AG04450 (cell line): ENCODE data around the gene GSTM2. TPM values are rescaled to one million over a fixed set of nuclear protein-coding genes. Genes with fewer than 3 reads are reported as not detected.
A peak's percentile ranks its signal among the peaks of the same experiment; 100 is the strongest.
"Not testable (repeated sequence)": the region's sequence is repeated elsewhere in the genome, so short reads cannot be mapped to it uniquely, and the experiment has no call there.

Experiments used
- CTCF ChIA-PET: fragments of 300-600, 350-600 bp; formaldehyde crosslinking; extraction: SDS; loops from one replicate; lab custom pipeline; 2022; ENCODE audit warnings: antibody characterized with exemption, inconsistent platforms; lab: Charles Lee
- POLR2A ChIA-PET: fragments of 350-600 bp; formaldehyde crosslinking; extraction: SDS; loops from one replicate; lab custom pipeline; 2021; ENCODE audit warnings: antibody characterized with exemption, inconsistent platforms; lab: Yijun Ruan, JAX
- DNase-seq: peaks from one replicate; pipeline ENCODE4 v3.0.0-alpha.2; 2011; ENCODE audit warnings: low read depth, low spot score
- H3K27ac ChIP-seq: one replicate; pipeline ENCODE4 v1.5.1; 2012; ENCODE audit warnings: low read depth, low read length, control low read depth
- H3K27me3 ChIP-seq: one replicate; pipeline ENCODE4 v1.6.0; 2012; ENCODE audit warnings: low read length; ENCODE audit not compliant: control insufficient read depth, insufficient read depth
- H3K4me3 ChIP-seq: 2 replicates; pipeline ENCODE4 v1.5.1; 2011; ENCODE audit warnings: mild to moderate bottlenecking, low read depth, low read length, control low read depth
- H3K9me3 ChIP-seq: 2 replicates; pipeline ENCODE4 v1.5.1; 2012; ENCODE audit warnings: low read length; ENCODE audit not compliant: control insufficient read depth, insufficient read depth
- polyA plus RNA-seq: library from polyadenylated mRNA; depleted of rRNA; stranded (reverse); fragments of >200 nt; gene quantifications from 2 replicates; pipeline ENCODE4 v1.2.3, GENCODE V29; 2011
- TF ChIP-seq, protein P1 (sequence below): IDR thresholded peaks from 2 replicates; pipeline ENCODE4 v1.5.1; 2011; ENCODE audit warnings: low read depth, low read length, control low read depth, inconsistent platforms

The GSTM2 gene
- polyA plus RNA-seq, 1 experiment: 90.2 TPM

DNA sequence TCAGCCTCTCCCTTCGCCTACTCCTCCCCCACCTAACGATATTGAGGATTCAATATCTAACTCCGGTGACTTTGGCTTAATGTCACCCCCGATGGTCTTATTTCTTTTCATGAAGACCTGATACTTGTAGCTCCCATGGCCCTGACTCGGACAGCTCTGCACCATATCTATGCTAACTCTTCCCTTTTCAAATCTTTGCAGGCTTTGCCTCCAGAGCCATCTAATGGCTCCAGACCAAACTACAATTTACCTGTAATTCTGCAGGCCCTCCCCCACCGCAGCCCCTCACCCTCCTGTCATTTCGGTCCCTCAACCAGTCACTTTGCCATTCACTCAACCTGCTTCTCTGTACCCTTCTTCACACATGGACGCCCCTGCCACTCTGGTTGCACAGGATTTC is 36.3 kb downstream of the GSTM2 start:
- ChIA-PET CTCF (no interaction called here), POLR2A (no interaction called here)
- Histone ChIP-seq H3K4me3 (no peak overlapping the region), H3K27me3 (peaks cover 3% of the 10 kb centered on the region), H3K9me3 (peaks cover 9% of the 10 kb centered on the region; the same call in 1 of the 2 replicates), H3K27ac (no peak overlapping the region)
- DNase-seq: no peak
- TF ChIP-seq, protein P1, sequence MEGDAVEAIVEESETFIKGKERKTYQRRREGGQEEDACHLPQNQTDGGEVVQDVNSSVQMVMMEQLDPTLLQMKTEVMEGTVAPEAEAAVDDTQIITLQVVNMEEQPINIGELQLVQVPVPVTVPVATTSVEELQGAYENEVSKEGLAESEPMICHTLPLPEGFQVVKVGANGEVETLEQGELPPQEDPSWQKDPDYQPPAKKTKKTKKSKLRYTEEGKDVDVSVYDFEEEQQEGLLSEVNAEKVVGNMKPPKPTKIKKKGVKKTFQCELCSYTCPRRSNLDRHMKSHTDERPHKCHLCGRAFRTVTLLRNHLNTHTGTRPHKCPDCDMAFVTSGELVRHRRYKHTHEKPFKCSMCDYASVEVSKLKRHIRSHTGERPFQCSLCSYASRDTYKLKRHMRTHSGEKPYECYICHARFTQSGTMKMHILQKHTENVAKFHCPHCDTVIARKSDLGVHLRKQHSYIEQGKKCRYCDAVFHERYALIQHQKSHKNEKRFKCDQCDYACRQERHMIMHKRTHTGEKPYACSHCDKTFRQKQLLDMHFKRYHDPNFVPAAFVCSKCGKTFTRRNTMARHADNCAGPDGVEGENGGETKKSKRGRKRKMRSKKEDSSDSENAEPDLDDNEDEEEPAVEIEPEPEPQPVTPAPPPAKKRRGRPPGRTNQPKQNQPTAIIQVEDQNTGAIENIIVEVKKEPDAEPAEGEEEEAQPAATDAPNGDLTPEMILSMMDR: no peak

GRCh38 chr1:109705411-109705810 is 37.6 kb downstream of the GSTM2 start:
- no peak for DNase-seq
- no peak overlapping the region for H3K27ac ChIP-seq
- H3K27me3 ChIP-seq: peaks cover 3% of the 10 kb centered on the region
- no peak overlapping the region for H3K4me3 ChIP-seq
- TF ChIP-seq, protein P1: no peak
- CTCF ChIA-PET: no interaction called here
- POLR2A ChIA-PET: no interaction called here
- H3K9me3 ChIP-seq: peaks cover 9% of the 10 kb centered on the region; the same call in 1 of the 2 replicates

- DNase-seq: not testable (repeated sequence)
- POLR2A ChIA-PET: interaction anchor here (0.7 kb wide), 1 partner anchor 41 kb away, joined by 8 read pairs; no protein-coding TSS in a partner anchor
- CTCF ChIA-PET: interaction anchor here (0.6 kb wide), 1 partner anchor 68 kb away, joined by 3 read pairs; no protein-coding TSS in a partner anchor
These were observed 41.1 kb downstream of the GSTM2 start for GRCh38 chr1:109708949-109709348.

DNA sequence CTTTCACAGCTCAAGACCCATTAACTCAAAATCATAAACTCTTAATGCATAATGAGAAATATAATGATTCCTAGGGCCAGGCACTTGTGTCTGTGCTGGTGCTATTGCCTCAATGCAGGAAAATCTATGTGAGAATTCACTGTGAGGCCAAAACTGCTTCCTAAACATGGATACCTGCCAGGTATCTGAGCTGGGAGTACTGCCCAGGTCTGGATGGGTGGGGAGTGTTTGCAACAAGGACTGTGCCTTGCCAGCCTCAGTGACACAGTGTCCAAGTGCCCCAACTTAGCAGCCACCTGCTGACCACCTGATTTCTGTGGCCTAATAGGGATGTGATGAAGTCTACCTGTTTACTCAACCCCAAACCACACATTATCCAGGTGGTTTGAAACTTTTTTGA is 42.0 kb downstream of the GSTM2 start:
- POLR2A ChIA-PET: interaction anchor here (0.7 kb wide), 1 partner anchor 40 kb away, joined by 8 read pairs; no protein-coding TSS in a partner anchor
- H3K27ac ChIP-seq, DNase-seq, H3K27me3 ChIP-seq, H3K4me3 ChIP-seq, H3K9me3 ChIP-seq: not testable (repeated sequence)
- CTCF ChIA-PET: interaction anchor here (0.6 kb wide), 2 partner anchors 69 to 239 kb away, joined by 3 read pairs; no protein-coding TSS in a partner anchor

More at GRCh38 chr1:109708949-109709348, 41.1 kb downstream of the GSTM2 start:
- H3K4me3 ChIP-seq, H3K27ac ChIP-seq, H3K27me3 ChIP-seq: not testable (repeated sequence)
- H3K9me3 ChIP-seq: peaks cover 12% of the 10 kb centered on the region

GRCh38 chr1:109711593-109712320 is 43.9 kb downstream of the GSTM2 start, which contains the start of gene GSTM5:
Gene GSTM5 (plus strand): TSS chr1:109712251. CDS start chr1:109712313, 62 bp downstream.
- H3K27ac ChIP-seq, DNase-seq, H3K27me3 ChIP-seq, CTCF ChIA-PET, H3K9me3 ChIP-seq, POLR2A ChIA-PET: not testable (repeated sequence)
- H3K4me3 ChIP-seq: peak within 1 kb of the TSS; percentile 34

DNA sequence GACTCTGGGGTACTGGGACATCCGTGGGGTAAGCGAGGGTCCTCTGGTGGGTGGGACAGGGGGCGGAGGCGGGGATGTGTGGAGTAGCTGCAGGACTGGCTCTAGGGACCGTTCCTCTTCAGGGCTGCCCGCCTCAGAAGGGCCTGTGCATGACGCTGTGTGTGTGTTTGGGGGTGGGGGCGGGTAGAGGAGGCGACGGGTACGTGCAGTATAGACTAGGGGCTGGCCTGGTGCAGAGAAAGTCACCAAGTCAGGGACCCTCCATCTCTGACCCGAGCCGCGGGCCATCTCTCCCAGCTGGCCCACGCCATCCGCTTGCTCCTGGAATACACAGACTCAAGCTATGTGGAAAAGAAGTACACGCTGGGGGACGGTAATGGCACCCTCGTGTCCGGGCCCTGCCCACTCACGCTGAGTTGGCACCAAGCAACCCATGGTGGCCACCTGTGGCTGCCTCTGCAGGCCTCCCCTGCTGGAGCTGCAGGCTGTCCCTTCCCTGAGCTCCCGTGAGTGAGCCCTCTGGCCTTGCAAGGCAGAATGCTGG is 44.5 kb downstream of the GSTM2 start:
- Histone ChIP-seq H3K27me3 (no peaks in the 10 kb centered on the region), H3K9me3 (peaks cover 9% of the 10 kb centered on the region), H3K4me3 (peak overlapping the region; percentile 34), H3K27ac (no peak overlapping the region)
- CTCF ChIA-PET: no interaction called here
- DNase-seq: no peak
- TF ChIP-seq, protein P1: no peak
- POLR2A ChIA-PET: no interaction called here
